ENCODE measurements around the gene FZR1.
"Not testable (repeated sequence)": the region's sequence is repeated elsewhere in the genome, so short reads cannot be mapped to it uniquely, and the experiment has no call there.

FZR1 gene

DNA sequence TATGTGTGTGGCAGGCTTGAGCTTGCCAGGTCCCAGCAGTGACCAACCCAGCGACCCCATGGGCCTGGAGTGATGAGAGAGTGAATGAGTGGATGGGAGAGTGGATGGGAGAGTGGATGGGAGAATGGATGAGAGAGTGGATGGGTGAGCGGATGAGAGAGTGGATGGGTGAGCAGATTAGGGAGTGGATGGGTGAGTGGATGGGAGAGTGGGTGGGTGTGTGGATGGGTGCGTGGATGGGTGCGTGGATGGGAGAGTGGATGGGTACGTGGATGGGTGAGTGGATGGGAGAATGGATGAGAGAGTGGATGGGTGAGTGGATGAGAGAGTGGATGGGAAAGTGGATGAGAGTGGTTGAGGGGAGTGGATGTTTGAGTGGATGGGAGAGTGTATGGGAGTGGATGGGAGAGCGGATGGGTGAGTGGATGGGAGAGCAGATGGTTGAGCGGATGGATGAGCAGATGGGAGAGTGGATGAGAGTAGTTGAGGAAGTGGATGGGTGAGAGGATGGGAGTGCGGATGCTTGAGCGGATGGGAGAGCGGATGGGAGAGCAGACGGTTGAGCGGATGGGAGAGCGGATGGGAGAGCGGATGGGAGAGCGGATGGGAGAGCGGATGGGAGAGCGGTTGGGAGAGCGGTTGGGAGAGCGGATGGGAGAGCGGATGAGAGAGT is 22.6 kb downstream of the FZR1 start:
- Histone ChIP-seq H3K4me3 (ENCODE audit: insufficient read depth in 1 of 2, low read depth in 1 of 2, low read length in 2 of 2) (no peak overlapping the region), H3K23ac (ENCODE audit: low read length in 2 of 2) (no peak overlapping the region), H2BK12ac (ENCODE audit: low read length in 2 of 2) (no peak overlapping the region), H4K91ac (ENCODE audit: low read length) (no peak overlapping the region), H2AK5ac (ENCODE audit: low read length, severe bottlenecking) (no peak overlapping the region), H3K27ac (ENCODE audit: low read length, poor library complexity, severe bottlenecking) (no peak overlapping the region), H3K79me1 (replicated peaks; ENCODE audit: low read length, poor library complexity, severe bottlenecking) (peaks cover 41% of the 10 kb centered on the region), H2BK15ac (ENCODE audit: low read depth, poor library complexity, severe bottlenecking) (no peak overlapping the region), H3K4ac (ENCODE audit: low read depth in 1 of 2, low read length in 2 of 2) (no peak overlapping the region), H3K14ac (ENCODE audit: low read length in 2 of 2) (no peak overlapping the region), H3K9me3 (ENCODE audit: control insufficient read depth, low read length) (no peaks in the 10 kb centered on the region), H2BK5ac (ENCODE audit: low read depth, low read length, poor library complexity, severe bottlenecking) (no peak overlapping the region), H2AFZ (ENCODE audit: low read depth, low read length) (no peak overlapping the region), H3K36me3 (ENCODE audit: control insufficient read depth in 1 of 2, insufficient read depth in 2 of 2, low read depth in 1 of 2, low read length in 2 of 2) (peaks cover 71 to 88% of the 10 kb centered on the region in 2 experiments), H3K9ac (ENCODE audit: low read length) (no peak overlapping the region), H3K4me1 (ENCODE audit: control insufficient read depth, insufficient read depth, low read depth, low read length) (peaks cover 8% of the 10 kb centered on the region), H3K4me2 (ENCODE audit: low read length, poor library complexity, severe bottlenecking) (no peak overlapping the region), H3K27me3 (ENCODE audit: control insufficient read depth in 1 of 2, insufficient read depth in 1 of 2, low read length in 2 of 2) (no peaks in the 10 kb centered on the region), H4K8ac (ENCODE audit: low read length) (no peak overlapping the region), H2BK120ac (ENCODE audit: low read depth, low read length) (no peak overlapping the region), H3K18ac (ENCODE audit: low read depth in 1 of 2, low read length in 2 of 2) (no peak overlapping the region)
- WGBS = 97% methylated on average over 20 of the region's 20 CpGs
- DNase-seq = no peak

DNA sequence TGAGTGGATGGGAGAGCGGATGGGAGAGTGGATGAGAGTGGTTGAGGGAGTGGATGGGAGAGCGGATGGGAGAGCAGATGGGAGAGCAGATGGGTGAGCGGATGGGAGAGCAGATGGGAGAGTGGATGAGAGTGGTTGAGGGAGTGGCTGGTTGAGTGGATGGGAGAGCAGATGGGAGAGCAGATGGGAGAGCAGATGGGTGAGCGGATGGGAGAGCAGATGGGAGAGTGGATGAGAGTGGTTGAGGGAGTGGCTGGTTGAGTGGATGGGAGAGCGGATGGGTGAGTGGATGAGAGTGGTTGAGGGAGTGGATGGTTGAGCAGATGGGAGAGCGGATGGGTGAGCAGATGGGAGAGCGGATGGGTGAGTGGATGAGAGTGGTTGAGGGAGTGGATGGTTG is 23.2 kb downstream of the FZR1 start:
- Histone ChIP-seq H3K36me3 (ENCODE audit: control insufficient read depth in 1 of 2, insufficient read depth in 2 of 2, low read depth in 1 of 2, low read length in 2 of 2) (peaks cover 71 to 88% of the 10 kb centered on the region in 2 experiments), H3K79me1 (replicated peaks; ENCODE audit: low read length, poor library complexity, severe bottlenecking) (peaks cover 36% of the 10 kb centered on the region)
- H3K18ac ChIP-seq (ENCODE audit: low read depth in 1 of 2, low read length in 2 of 2); H3K27me3 ChIP-seq (ENCODE audit: control insufficient read depth in 1 of 2, insufficient read depth in 1 of 2, low read length in 2 of 2); H4K8ac ChIP-seq (ENCODE audit: low read length); H2BK5ac ChIP-seq (ENCODE audit: low read depth, low read length, poor library complexity, severe bottlenecking); H3K4me2 ChIP-seq (ENCODE audit: low read length, poor library complexity, severe bottlenecking); H3K9ac ChIP-seq (ENCODE audit: low read length); H3K4ac ChIP-seq (ENCODE audit: low read depth in 1 of 2, low read length in 2 of 2); H4K91ac ChIP-seq (ENCODE audit: low read length); H3K4me3 ChIP-seq (ENCODE audit: insufficient read depth in 1 of 2, low read depth in 1 of 2, low read length in 2 of 2); H3K27ac ChIP-seq (ENCODE audit: low read length, poor library complexity, severe bottlenecking); H2BK12ac ChIP-seq (ENCODE audit: low read length in 2 of 2); DNase-seq; H2AFZ ChIP-seq (ENCODE audit: low read depth, low read length); H2BK15ac ChIP-seq (ENCODE audit: low read depth, poor library complexity, severe bottlenecking); H3K23ac ChIP-seq (ENCODE audit: low read length in 2 of 2); H2BK120ac ChIP-seq (ENCODE audit: low read depth, low read length); H3K9me3 ChIP-seq (ENCODE audit: control insufficient read depth, low read length); H2AK5ac ChIP-seq (ENCODE audit: low read length, severe bottlenecking); H3K4me1 ChIP-seq (ENCODE audit: control insufficient read depth, insufficient read depth, low read depth, low read length); H3K14ac ChIP-seq (ENCODE audit: low read length in 2 of 2): not testable (repeated sequence)
- 100% methylated on average over 7 of the region's 7 CpGs for WGBS

DNA sequence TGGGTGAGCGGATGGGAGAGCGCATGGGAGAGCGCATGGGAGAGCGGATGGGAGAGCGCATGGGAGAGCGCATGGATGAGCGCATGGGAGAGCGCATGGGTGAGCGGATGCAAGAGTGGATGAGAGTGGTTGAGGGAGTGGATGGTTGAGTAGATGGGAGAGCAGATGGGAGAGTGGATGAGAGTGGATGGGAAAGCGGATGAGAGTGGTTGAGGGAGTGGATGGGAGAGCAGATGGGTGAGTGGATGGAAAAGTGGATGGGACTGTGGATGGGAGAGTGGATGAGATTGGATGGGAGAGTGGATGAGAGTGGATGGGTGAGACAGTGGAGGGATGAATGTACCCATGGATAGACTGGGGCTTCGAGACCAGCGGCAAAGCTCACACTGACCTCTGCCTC is 24.3 kb downstream of the FZR1 start:
- no peak overlapping the region for H3K9ac ChIP-seq (ENCODE audit: low read length)
- no peak overlapping the region for H4K8ac ChIP-seq (ENCODE audit: low read length)
- H3K36me3 ChIP-seq (ENCODE audit: control insufficient read depth in 1 of 2, insufficient read depth in 2 of 2, low read depth in 1 of 2, low read length in 2 of 2) = peaks cover 73 to 89% of the 10 kb centered on the region in 2 experiments
- no peak overlapping the region for H3K4me3 ChIP-seq (ENCODE audit: insufficient read depth in 1 of 2, low read depth in 1 of 2, low read length in 2 of 2)
- H3K14ac ChIP-seq (ENCODE audit: low read length in 2 of 2) = no peak overlapping the region
- no peak overlapping the region for H3K18ac ChIP-seq (ENCODE audit: low read depth in 1 of 2, low read length in 2 of 2)
- H2AK5ac ChIP-seq (ENCODE audit: low read length, severe bottlenecking) = no peak overlapping the region
- no peak overlapping the region for H2BK120ac ChIP-seq (ENCODE audit: low read depth, low read length)
- H3K4ac ChIP-seq (ENCODE audit: low read depth in 1 of 2, low read length in 2 of 2) = no peak overlapping the region
- H4K91ac ChIP-seq (ENCODE audit: low read length) = no peak overlapping the region
- H2AFZ ChIP-seq (ENCODE audit: low read depth, low read length) = no peak overlapping the region
- no peak overlapping the region for H2BK12ac ChIP-seq (ENCODE audit: low read length in 2 of 2)
- no peak overlapping the region for H2BK15ac ChIP-seq (ENCODE audit: low read depth, poor library complexity, severe bottlenecking)
- no peak overlapping the region for H3K4me2 ChIP-seq (ENCODE audit: low read length, poor library complexity, severe bottlenecking)
- H3K27ac ChIP-seq (ENCODE audit: low read length, poor library complexity, severe bottlenecking) = no peak overlapping the region
- no peak for DNase-seq
- no peak overlapping the region for H2BK5ac ChIP-seq (ENCODE audit: low read depth, low read length, poor library complexity, severe bottlenecking)
- H3K4me1 ChIP-seq (ENCODE audit: control insufficient read depth, insufficient read depth, low read depth, low read length) = peaks cover 6% of the 10 kb centered on the region
- no peaks in the 10 kb centered on the region for H3K9me3 ChIP-seq (ENCODE audit: control insufficient read depth, low read length)
- H3K79me1 ChIP-seq (replicated peaks; ENCODE audit: low read length, poor library complexity, severe bottlenecking) = peaks cover 29% of the 10 kb centered on the region
- WGBS = over 99% methylated on average over 12 of the region's 12 CpGs
- H3K23ac ChIP-seq (ENCODE audit: low read length in 2 of 2) = no peak overlapping the region
- H3K27me3 ChIP-seq (ENCODE audit: control insufficient read depth in 1 of 2, insufficient read depth in 1 of 2, low read length in 2 of 2) = no peaks in the 10 kb centered on the region

DNA sequence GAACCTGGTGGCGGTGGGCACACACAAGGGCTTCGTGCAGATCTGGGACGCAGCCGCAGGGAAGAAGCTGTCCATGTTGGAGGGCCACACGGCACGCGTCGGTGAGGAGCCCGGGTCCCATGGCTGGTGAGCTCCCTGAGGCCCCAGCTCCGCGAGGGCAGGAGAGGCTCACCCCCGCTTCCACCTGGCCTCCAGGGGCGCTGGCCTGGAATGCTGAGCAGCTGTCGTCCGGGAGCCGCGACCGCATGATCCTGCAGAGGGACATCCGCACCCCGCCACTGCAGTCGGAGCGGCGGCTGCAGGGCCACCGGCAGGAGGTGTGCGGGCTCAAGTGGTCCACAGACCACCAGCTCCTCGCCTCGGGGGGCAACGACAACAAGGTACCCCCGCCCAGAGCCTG is 25.6 kb downstream of the FZR1 start:
- H3K36me3 ChIP-seq (ENCODE audit: control insufficient read depth in 1 of 2, insufficient read depth in 2 of 2, low read depth in 1 of 2, low read length in 2 of 2) = peaks cover 73 to 91% of the 10 kb centered on the region in 2 experiments
- H3K4me1 ChIP-seq (ENCODE audit: control insufficient read depth, insufficient read depth, low read depth, low read length) = peaks cover 2% of the 10 kb centered on the region
- no peak overlapping the region for H2BK15ac ChIP-seq (ENCODE audit: low read depth, poor library complexity, severe bottlenecking)
- H3K79me1 ChIP-seq (replicated peaks; ENCODE audit: low read length, poor library complexity, severe bottlenecking) = peaks cover 22% of the 10 kb centered on the region
- no peak overlapping the region for H3K27ac ChIP-seq (ENCODE audit: low read length, poor library complexity, severe bottlenecking)
- no peak overlapping the region for H3K9ac ChIP-seq (ENCODE audit: low read length)
- no peak overlapping the region for H4K8ac ChIP-seq (ENCODE audit: low read length)
- no peak overlapping the region for H2BK5ac ChIP-seq (ENCODE audit: low read depth, low read length, poor library complexity, severe bottlenecking)
- 96% methylated on average over 29 of the region's 29 CpGs for WGBS
- no peak overlapping the region for H3K4me2 ChIP-seq (ENCODE audit: low read length, poor library complexity, severe bottlenecking)
- H4K91ac ChIP-seq (ENCODE audit: low read length) = no peak overlapping the region
- H3K23ac ChIP-seq (ENCODE audit: low read length in 2 of 2) = no peak overlapping the region
- no peaks in the 10 kb centered on the region for H3K27me3 ChIP-seq (ENCODE audit: control insufficient read depth in 1 of 2, insufficient read depth in 1 of 2, low read length in 2 of 2)
- H2AFZ ChIP-seq (ENCODE audit: low read depth, low read length) = no peak overlapping the region
- no peak overlapping the region for H2AK5ac ChIP-seq (ENCODE audit: low read length, severe bottlenecking)
- no peak overlapping the region for H2BK12ac ChIP-seq (ENCODE audit: low read length in 2 of 2)
- DNase-seq = no peak
- H3K4ac ChIP-seq (ENCODE audit: low read depth in 1 of 2, low read length in 2 of 2) = no peak overlapping the region
- H3K9me3 ChIP-seq (ENCODE audit: control insufficient read depth, low read length) = no peaks in the 10 kb centered on the region
- H3K4me3 ChIP-seq (ENCODE audit: insufficient read depth in 1 of 2, low read depth in 1 of 2, low read length in 2 of 2) = no peak overlapping the region
- no peak overlapping the region for H3K18ac ChIP-seq (ENCODE audit: low read depth in 1 of 2, low read length in 2 of 2)
- no peak overlapping the region for H2BK120ac ChIP-seq (ENCODE audit: low read depth, low read length)
- H3K14ac ChIP-seq (ENCODE audit: low read length in 2 of 2) = no peak overlapping the region
